Measurements from ENCODE around the gene ASRGL1. TPM values are rescaled to one million over a fixed set of nuclear protein-coding genes. Genes with fewer than 3 reads are reported as not detected.

Gene ASRGL1
- total RNA-seq, 2 experiments from 2014 or later, result 9.2 to 10.2 TPM

GRCh38 chr11:62307950-62308349, 29.3 kb upstream of the ASRGL1 start:
- intact Hi-C loops (cut with micrococcal nuclease; ENCODE audit: unreplicated experiment), result no loop called here
- Histone ChIP-seq H3K79me2 (ENCODE audit: insufficient read depth, low read depth, low read length) (no peaks in the 10 kb centered on the region), H3K4me3 (ENCODE audit: low read depth, low read length, poor library complexity, severe bottlenecking) (no peak overlapping the region), H2AFZ (ENCODE audit: low read length) (no peak overlapping the region), H3K27ac (ENCODE audit: low read depth, low read length, poor library complexity, severe bottlenecking) (no peak overlapping the region), H3K9me3 (ENCODE audit: low read length) (no peaks in the 10 kb centered on the region), H3K4me2 (ENCODE audit: low read length) (no peak overlapping the region), H3K4me1 (ENCODE audit: insufficient read depth, low read length, poor library complexity, severe bottlenecking) (no peaks in the 10 kb centered on the region), H3K36me3 (ENCODE audit: insufficient read depth, low read length) (no peaks in the 10 kb centered on the region), H3K9me2 (ENCODE audit: insufficient read depth, low read length) (no peaks in the 10 kb centered on the region), H4K20me1 (ENCODE audit: insufficient read depth, low read length) (no peaks in the 10 kb centered on the region)
- ChIA-PET CTCF (ENCODE audit: unreplicated experiment) (no interaction called here), POLR2A (no interaction called here)
- TF ChIP-seq EZH2phosphoT487 (IDR thresholded peaks at IDR 0.05; ENCODE audit: borderline replicate concordance, low read depth, low read length) (no peak), CTCF (conservative IDR thresholded peaks at IDR 0.05; ENCODE audit: low read length) (no peak)
- no peak for DNase-seq (ENCODE audit: low spot score)
- BruUV-seq (replicated peaks), result no TSS peak

- no peaks in the 10 kb centered on the region for H4K20me1 ChIP-seq (ENCODE audit: insufficient read depth, low read length)
- H3K9me2 ChIP-seq (ENCODE audit: insufficient read depth, low read length), result no peaks in the 10 kb centered on the region
- no peaks in the 10 kb centered on the region for H3K9me3 ChIP-seq (ENCODE audit: low read length)
- no peaks in the 10 kb centered on the region for H3K4me1 ChIP-seq (ENCODE audit: insufficient read depth, low read length, poor library complexity, severe bottlenecking)
- H3K4me2 ChIP-seq (ENCODE audit: low read length), result no peak overlapping the region
- POLR2A ChIA-PET, result no interaction called here
- no peak for TF ChIP-seq CTCF (conservative IDR thresholded peaks at IDR 0.05; ENCODE audit: low read length)
- TF ChIP-seq EZH2phosphoT487 (IDR thresholded peaks at IDR 0.05; ENCODE audit: borderline replicate concordance, low read depth, low read length), result no peak
- no peaks in the 10 kb centered on the region for H3K36me3 ChIP-seq (ENCODE audit: insufficient read depth, low read length)
- CTCF ChIA-PET (ENCODE audit: unreplicated experiment), result no interaction called here
- no peak for DNase-seq (ENCODE audit: low spot score)
- no peak overlapping the region for H3K27ac ChIP-seq (ENCODE audit: low read depth, low read length, poor library complexity, severe bottlenecking)
- no peaks in the 10 kb centered on the region for H3K79me2 ChIP-seq (ENCODE audit: insufficient read depth, low read depth, low read length)
- intact Hi-C loops (cut with micrococcal nuclease; ENCODE audit: unreplicated experiment), result loop anchor here (2.0 kb wide), 1 partner anchor 93 kb away; no protein-coding TSS in a partner anchor
- H3K4me3 ChIP-seq (ENCODE audit: low read depth, low read length, poor library complexity, severe bottlenecking), result no peak overlapping the region
- no TSS peak for BruUV-seq (replicated peaks)
- no peak overlapping the region for H2AFZ ChIP-seq (ENCODE audit: low read length)
These were observed 27.3 kb upstream of the ASRGL1 start for GRCh38 chr11:62309991-62310390.

- TF ChIP-seq CTCF (conservative IDR thresholded peaks at IDR 0.05; ENCODE audit: low read length) (no peak), EZH2phosphoT487 (IDR thresholded peaks at IDR 0.05; ENCODE audit: borderline replicate concordance, low read depth, low read length) (no peak)
These were observed 21.8 kb upstream of the ASRGL1 start for GRCh38 chr11:62315431-62315830.

More at GRCh38 chr11:62315431-62315830, 21.8 kb upstream of the ASRGL1 start:
- Histone ChIP-seq H3K4me2 (ENCODE audit: low read length) (no peak overlapping the region), H3K4me3 (ENCODE audit: low read depth, low read length, poor library complexity, severe bottlenecking) (no peak overlapping the region), H2AFZ (ENCODE audit: low read length) (no peak overlapping the region), H3K9me3 (ENCODE audit: low read length) (no peaks in the 10 kb centered on the region), H4K20me1 (ENCODE audit: insufficient read depth, low read length) (no peaks in the 10 kb centered on the region), H3K9me2 (ENCODE audit: insufficient read depth, low read length) (no peaks in the 10 kb centered on the region), H3K27ac (ENCODE audit: low read depth, low read length, poor library complexity, severe bottlenecking) (no peak overlapping the region), H3K79me2 (ENCODE audit: insufficient read depth, low read depth, low read length) (no peaks in the 10 kb centered on the region), H3K4me1 (ENCODE audit: insufficient read depth, low read length, poor library complexity, severe bottlenecking) (no peaks in the 10 kb centered on the region), H3K36me3 (ENCODE audit: insufficient read depth, low read length) (no peaks in the 10 kb centered on the region)
- ChIA-PET POLR2A (no interaction called here), CTCF (ENCODE audit: unreplicated experiment) (no interaction called here)
- intact Hi-C loops (cut with micrococcal nuclease; ENCODE audit: unreplicated experiment), result no loop called here
- no TSS peak for BruUV-seq (replicated peaks)
- no peak for DNase-seq (ENCODE audit: low spot score)

All from OCI-LY7 (cell line).